Neural progenitor cell (in vitro differentiated cells): ENCODE measurements around the gene HS3ST3A1. TPM values are rescaled to one million over a fixed set of nuclear protein-coding genes. Genes with fewer than 3 reads are reported as not detected.
A peak's percentile ranks its signal among the peaks of the same experiment; 100 is the strongest.

Experiments
- DNase-seq: peaks from one replicate; pipeline ENCODE4 v3.0.0-alpha.2; 2016; ENCODE audit warnings: low spot score
- H2AFZ ChIP-seq: fragments of 200-600 bp; sonication (generic); replicated peaks from 2 replicates; pipeline ENCODE4 v1.6.1; 2016; ENCODE audit warnings: antibody characterized with exemption
- H3F3A ChIP-seq: fragments of 200-600 bp; sonication (generic); 2 replicates; pipeline ENCODE4 v1.6.1; 2016; ENCODE audit warnings: antibody characterized with exemption, low read depth
- H3K27ac ChIP-seq: fragments of 200-600 bp; sonication (generic); 2 replicates; pipeline ENCODE4 v1.5.1; 2016; ENCODE audit warnings: mild to moderate bottlenecking
- H3K27me3 ChIP-seq: fragments of 200-600 bp; sonication (generic); 2 replicates; pipeline ENCODE4 v1.6.1; 2016; ENCODE audit warnings: mild to moderate bottlenecking, moderate library complexity
- H3K36me3 ChIP-seq: fragments of 200-600 bp; sonication (generic); 2 replicates; pipeline ENCODE4 v1.5.1; 2016
- H3K4me1 ChIP-seq: fragments of 200-600 bp; sonication (generic); 2 replicates; pipeline ENCODE4 v1.6.1; 2016; ENCODE audit warnings: mixed run types
- H3K4me2 ChIP-seq: fragments of 200-600 bp; sonication (generic); 2 replicates; pipeline ENCODE4 v1.6.1; 2016
- H3K4me3 ChIP-seq: fragments of 200-600 bp; sonication (generic); 2 replicates; pipeline ENCODE4 v1.5.1; 2016
- H3K79me2 ChIP-seq: fragments of 200-600 bp; sonication (generic); 2 replicates; pipeline ENCODE4 v1.6.1; 2016; ENCODE audit warnings: low read depth
- H3K9ac ChIP-seq: fragments of 200-600 bp; sonication (generic); 2 replicates; pipeline ENCODE4 v1.6.1; 2016
- H3K9me3 ChIP-seq: fragments of 200-600 bp; sonication (generic); 2 replicates; pipeline ENCODE4 v1.5.1; 2016; ENCODE audit warnings: low read depth
- H4K20me1 ChIP-seq: fragments of 200-600 bp; sonication (generic); 2 replicates; pipeline ENCODE4 v1.6.1; 2016; ENCODE audit warnings: low read depth
- H3K27ac Mint-ChIP-seq: 3 replicates; pipeline ENCODE4 v1.8.0; 2021; ENCODE audit warnings: mixed read lengths
- H3K27me3 Mint-ChIP-seq: 2 replicates; pipeline ENCODE4 v1.8.0; 2022; ENCODE audit warnings: low read depth, mild to moderate bottlenecking, inconsistent platforms, moderate library complexity, mixed read lengths; ENCODE audit not compliant: insufficient read depth
- H3K36me3 Mint-ChIP-seq: 3 replicates; pipeline ENCODE4 v1.8.0; 2021; ENCODE audit warnings: mixed read lengths
- H3K4me1 Mint-ChIP-seq: 3 replicates; pipeline ENCODE4 v1.8.0; 2021; ENCODE audit warnings: mixed read lengths
- H3K4me3 Mint-ChIP-seq: 3 replicates; pipeline ENCODE4 v1.8.0; 2021; ENCODE audit warnings: mild to moderate bottlenecking, moderate library complexity, mixed read lengths
- H3K9me3 Mint-ChIP-seq: 3 replicates; pipeline ENCODE4 v1.8.0; 2020; ENCODE audit warnings: mixed read lengths
- CTCF ChIP-seq: fragments of 200-600 bp; sonication (generic); IDR thresholded peaks from 2 replicates; pipeline ENCODE4 v1.5.1; 2017; ENCODE audit warnings: antibody characterized with exemption, mild to moderate bottlenecking
- EZH2 ChIP-seq: fragments of 200-600 bp; sonication (generic); IDR thresholded peaks from 2 replicates; pipeline ENCODE4 v1.6.1; 2017; ENCODE audit warnings: antibody characterized with exemption, mild to moderate bottlenecking, moderate library complexity
- EZH2phosphoT487 ChIP-seq: fragments of 200-600 bp; sonication (generic); IDR thresholded peaks from 2 replicates; pipeline ENCODE4 v1.6.1; 2017; ENCODE audit warnings: antibody characterized with exemption
- total RNA-seq: library from RNA; depleted of rRNA; stranded (reverse); fragments of >200 nt; gene quantifications from 2 replicates; pipeline ENCODE4 v1.2.3, GENCODE V29; 2015; ENCODE audit warnings: low replicate concordance

The HS3ST3A1 gene
- total RNA-seq, 1 donor from 2014 or later = 3.0 TPM

- H2AFZ ChIP-seq = peak overlapping the region; percentile 83
- H3K79me2 ChIP-seq = no peaks in the 10 kb centered on the region
- H3K9ac ChIP-seq = no peak overlapping the region
Measured at GRCh38 chr17:13600475-13601321, 1.0 kb downstream of the HS3ST3A1 start.

GRCh38 chr17:13599864-13600263 is 1.9 kb downstream of the HS3ST3A1 start:
- no peak overlapping the region for H3K9ac ChIP-seq

More at GRCh38 chr17:13600475-13601321, 1.0 kb downstream of the HS3ST3A1 start:
- Histone ChIP-seq H4K20me1 (peaks cover 6% of the 10 kb centered on the region), H3K36me3 (no peaks in the 10 kb centered on the region), H3K27ac (no peak overlapping the region), H3K4me3 (peak overlapping the region; percentile 58), H3K4me1 (peaks cover 19% of the 10 kb centered on the region), H3F3A (peaks cover 35% of the 10 kb centered on the region), H3K4me2 (peak overlapping the region; percentile 84), H3K27me3 (peaks cover 48% of the 10 kb centered on the region), H3K9me3 (no peaks in the 10 kb centered on the region)
- peaks cover 31% of the 10 kb centered on the region for H3K4me1 Mint-ChIP-seq
- peaks cover 10% of the 10 kb centered on the region for H3K27me3 Mint-ChIP-seq
- H3K27ac Mint-ChIP-seq = no peak overlapping the region
- peak; percentile 70 for TF ChIP-seq EZH2phosphoT487
- peak; percentile 87 for TF ChIP-seq EZH2
- TF ChIP-seq CTCF = no peak
- no peaks in the 10 kb centered on the region for H3K36me3 Mint-ChIP-seq
- peak; percentile 73 for DNase-seq
- H3K4me3 Mint-ChIP-seq = peak overlapping the region; percentile 82
- H3K9me3 Mint-ChIP-seq = peaks cover 1% of the 10 kb centered on the region

GRCh38 chr17:13599168-13599577 is 2.6 kb downstream of the HS3ST3A1 start:
- Mint-ChIP-seq H3K27me3 (peaks cover 10% of the 10 kb centered on the region), H3K9me3 (no peaks in the 10 kb centered on the region), H3K4me3 (peak overlapping the region; percentile 82), H3K27ac (no peak overlapping the region), H3K4me1 (peaks cover 38% of the 10 kb centered on the region), H3K36me3 (no peaks in the 10 kb centered on the region)
- Histone ChIP-seq H3K27ac (no peak overlapping the region), H3K36me3 (no peaks in the 10 kb centered on the region), H4K20me1 (peaks cover 6% of the 10 kb centered on the region), H3K9me3 (no peaks in the 10 kb centered on the region), H3K4me2 (peak overlapping the region; percentile 84), H3K27me3 (peaks cover 41% of the 10 kb centered on the region), H3K9ac (no peak overlapping the region), H3K79me2 (no peaks in the 10 kb centered on the region), H2AFZ (no peak overlapping the region), H3K4me1 (peaks cover 19% of the 10 kb centered on the region), H3K4me3 (peak overlapping the region; percentile 58), H3F3A (peaks cover 35% of the 10 kb centered on the region)
- DNase-seq = no peak
- TF ChIP-seq EZH2 = no peak
- no peak for TF ChIP-seq CTCF
- no peak for TF ChIP-seq EZH2phosphoT487

More at GRCh38 chr17:13599864-13600263, 1.9 kb downstream of the HS3ST3A1 start:
- H3F3A ChIP-seq = peaks cover 35% of the 10 kb centered on the region
- no peaks in the 10 kb centered on the region for H3K79me2 ChIP-seq
- Mint-ChIP-seq H3K4me1 (peaks cover 34% of the 10 kb centered on the region), H3K4me3 (peak overlapping the region; percentile 82), H3K9me3 (no peaks in the 10 kb centered on the region), H3K27ac (no peak overlapping the region), H3K27me3 (peaks cover 10% of the 10 kb centered on the region), H3K36me3 (no peaks in the 10 kb centered on the region)
- H3K27me3 ChIP-seq = peaks cover 48% of the 10 kb centered on the region
- no peaks in the 10 kb centered on the region for H3K36me3 ChIP-seq
- no peaks in the 10 kb centered on the region for H3K9me3 ChIP-seq
- peak overlapping the region; percentile 84 for H3K4me2 ChIP-seq
- peaks cover 6% of the 10 kb centered on the region for H4K20me1 ChIP-seq
- peaks cover 19% of the 10 kb centered on the region for H3K4me1 ChIP-seq
- no peak overlapping the region for H3K27ac ChIP-seq
- peak overlapping the region; percentile 58 for H3K4me3 ChIP-seq
- no peak overlapping the region for H2AFZ ChIP-seq
- no peak for TF ChIP-seq CTCF
- TF ChIP-seq EZH2 = no peak
- TF ChIP-seq EZH2phosphoT487 = no peak
- DNase-seq = no peak
